GM21528 (cell line): ENCODE results near the gene ZFAND6.

Experiments
- ATAC-seq: cut with Tn5 transposase; IDR thresholded peaks from one replicate; pipeline ENCODE4 v1.9.1; 2021; ENCODE audit warnings: mild to moderate bottlenecking, moderate library complexity; ENCODE audit not compliant: unreplicated experiment, low FRiP score

Gene ZFAND6

GRCh38 chr15:80183306-80183705 lies 123.8 kb downstream of the ZFAND6 start:
- ATAC-seq: no peak

DNA sequence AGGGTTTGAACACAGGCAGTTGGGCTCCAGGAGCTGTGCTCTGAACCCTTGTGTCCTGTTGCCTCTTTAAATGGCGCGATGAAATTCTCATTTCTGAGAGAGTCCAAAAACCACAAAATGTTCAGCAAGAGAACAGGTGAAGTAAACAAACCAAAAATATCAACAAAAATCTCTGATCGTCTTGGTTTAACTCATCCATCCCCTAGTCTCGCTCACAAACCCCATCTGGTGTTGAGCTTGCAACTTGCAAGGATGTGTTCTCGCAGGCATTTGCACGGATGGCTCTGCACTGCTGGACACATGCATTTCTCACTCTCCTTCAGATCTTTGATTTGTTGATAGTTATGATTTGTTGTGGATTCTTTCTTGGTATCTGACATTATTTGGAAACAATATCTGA lies 124.4 kb downstream of the ZFAND6 start:
- ATAC-seq: no peak

- ATAC-seq: no peak
Measured at GRCh38 chr15:80184554-80184953, 125.1 kb downstream of the ZFAND6 start.

DNA sequence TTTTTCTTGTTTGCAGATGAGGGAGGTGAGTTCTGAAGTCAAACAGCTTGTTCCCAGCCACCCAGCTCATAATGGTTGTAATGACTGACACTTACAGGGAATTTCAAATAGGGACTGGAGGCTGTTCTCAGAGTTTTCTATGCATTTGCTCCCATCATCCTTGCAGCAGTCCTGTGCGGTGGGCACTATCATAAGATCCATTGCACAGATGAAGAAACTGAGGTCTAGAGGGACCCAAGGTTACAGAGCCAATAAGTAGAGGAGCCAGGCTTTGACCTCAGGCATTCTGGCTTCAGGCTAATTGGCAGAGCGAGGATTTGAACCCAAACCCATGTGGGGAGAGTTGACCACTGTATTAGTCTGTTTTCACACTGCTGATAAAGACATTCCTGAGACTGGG lies 125.7 kb downstream of the ZFAND6 start:
- ATAC-seq: no peak

GRCh38 chr15:80186066-80186465 lies 126.6 kb downstream of the ZFAND6 start:
- ATAC-seq: no peak

DNA sequence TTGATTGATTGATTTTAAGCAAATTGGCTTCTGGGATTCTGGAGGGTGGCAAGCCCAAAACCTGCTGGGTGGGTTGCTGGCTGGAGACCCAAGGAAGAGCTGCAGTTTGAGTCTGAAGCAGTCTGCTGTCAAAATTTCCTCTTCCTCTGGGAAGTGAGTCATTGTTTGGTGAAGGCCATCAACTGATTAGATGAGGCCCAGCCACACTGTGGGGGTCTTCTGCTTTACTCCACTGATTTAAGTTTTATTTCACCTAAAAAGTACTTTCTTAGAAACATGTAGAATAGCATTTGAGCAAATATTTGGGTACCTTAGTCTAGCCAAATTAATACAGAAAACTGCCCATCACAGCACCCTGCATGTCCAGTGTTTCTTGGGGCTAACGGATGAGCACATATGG lies 127.1 kb downstream of the ZFAND6 start:
- ATAC-seq: no peak
